ENCODE measurements around the gene CYTH3. TPM values are rescaled to one million over a fixed set of nuclear protein-coding genes. Genes with fewer than 3 reads are reported as not detected.

The CYTH3 gene
- total RNA-seq, 1 donor from 2014 or later: 31.1 TPM

DNA sequence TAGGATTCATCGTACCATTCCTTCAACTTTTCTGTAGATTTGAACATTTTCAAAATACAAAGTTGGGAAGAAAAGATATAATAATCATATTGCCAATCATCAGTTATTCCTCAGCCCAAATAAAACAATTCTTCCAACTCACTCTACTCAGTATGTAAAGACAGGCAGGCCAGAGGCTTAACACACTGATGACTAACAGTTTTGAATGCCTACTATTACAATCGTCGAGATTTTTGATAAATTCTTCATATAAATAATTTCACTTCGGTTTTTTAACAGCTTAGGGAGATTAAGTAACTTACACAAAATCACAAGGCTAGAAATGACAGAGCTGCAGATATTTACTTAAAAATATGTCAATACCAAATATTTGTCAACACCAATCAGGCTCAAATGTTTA, 17.6 kb downstream of the CYTH3 start:
- no peaks in the 10 kb centered on the region for H3K36me3 Mint-ChIP-seq
- TF ChIP-seq, protein P1, sequence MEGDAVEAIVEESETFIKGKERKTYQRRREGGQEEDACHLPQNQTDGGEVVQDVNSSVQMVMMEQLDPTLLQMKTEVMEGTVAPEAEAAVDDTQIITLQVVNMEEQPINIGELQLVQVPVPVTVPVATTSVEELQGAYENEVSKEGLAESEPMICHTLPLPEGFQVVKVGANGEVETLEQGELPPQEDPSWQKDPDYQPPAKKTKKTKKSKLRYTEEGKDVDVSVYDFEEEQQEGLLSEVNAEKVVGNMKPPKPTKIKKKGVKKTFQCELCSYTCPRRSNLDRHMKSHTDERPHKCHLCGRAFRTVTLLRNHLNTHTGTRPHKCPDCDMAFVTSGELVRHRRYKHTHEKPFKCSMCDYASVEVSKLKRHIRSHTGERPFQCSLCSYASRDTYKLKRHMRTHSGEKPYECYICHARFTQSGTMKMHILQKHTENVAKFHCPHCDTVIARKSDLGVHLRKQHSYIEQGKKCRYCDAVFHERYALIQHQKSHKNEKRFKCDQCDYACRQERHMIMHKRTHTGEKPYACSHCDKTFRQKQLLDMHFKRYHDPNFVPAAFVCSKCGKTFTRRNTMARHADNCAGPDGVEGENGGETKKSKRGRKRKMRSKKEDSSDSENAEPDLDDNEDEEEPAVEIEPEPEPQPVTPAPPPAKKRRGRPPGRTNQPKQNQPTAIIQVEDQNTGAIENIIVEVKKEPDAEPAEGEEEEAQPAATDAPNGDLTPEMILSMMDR (conservative IDR thresholded peaks at IDR 0.05): no peak
- H3K4me3 Mint-ChIP-seq: no peak overlapping the region
- no peak for DNase-seq (ENCODE audit: extremely low spot score, unreplicated experiment)
- no peaks in the 10 kb centered on the region for H3K27me3 Mint-ChIP-seq
- no peak overlapping the region for H3K27ac Mint-ChIP-seq
- H3K9me3 Mint-ChIP-seq: no peaks in the 10 kb centered on the region
- H3K4me1 Mint-ChIP-seq (ENCODE audit: unreplicated experiment): peaks cover 56% of the 10 kb centered on the region

DNA sequence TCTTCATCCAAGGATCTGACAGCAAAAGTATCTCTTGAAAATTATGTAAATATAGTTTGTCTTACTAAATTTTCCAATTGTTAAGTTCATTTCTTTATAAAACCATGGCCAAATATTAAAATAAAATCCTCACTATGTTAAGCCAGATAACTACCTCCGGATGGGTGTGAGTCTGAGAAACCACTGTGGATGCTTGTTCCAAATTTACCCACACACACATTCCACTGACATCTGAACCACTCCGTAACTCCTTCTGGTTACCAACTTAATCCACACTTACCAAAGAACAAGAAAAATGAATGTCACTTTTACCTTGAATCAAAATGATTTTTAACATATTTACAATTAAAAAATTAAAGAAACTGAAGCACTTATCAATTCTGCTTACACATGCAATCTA, 19.7 kb downstream of the CYTH3 start:
- H3K9me3 Mint-ChIP-seq: peaks cover 7% of the 10 kb centered on the region
- no peak for DNase-seq (ENCODE audit: extremely low spot score, unreplicated experiment)
- H3K36me3 Mint-ChIP-seq: no peaks in the 10 kb centered on the region
- no peak overlapping the region for H3K4me3 Mint-ChIP-seq
- H3K27me3 Mint-ChIP-seq: no peaks in the 10 kb centered on the region
- H3K4me1 Mint-ChIP-seq (ENCODE audit: unreplicated experiment): peaks cover 60% of the 10 kb centered on the region
- peak overlapping the region; percentile 72 for H3K27ac Mint-ChIP-seq
- TF ChIP-seq, protein P1 (conservative IDR thresholded peaks at IDR 0.05): no peak

DNA sequence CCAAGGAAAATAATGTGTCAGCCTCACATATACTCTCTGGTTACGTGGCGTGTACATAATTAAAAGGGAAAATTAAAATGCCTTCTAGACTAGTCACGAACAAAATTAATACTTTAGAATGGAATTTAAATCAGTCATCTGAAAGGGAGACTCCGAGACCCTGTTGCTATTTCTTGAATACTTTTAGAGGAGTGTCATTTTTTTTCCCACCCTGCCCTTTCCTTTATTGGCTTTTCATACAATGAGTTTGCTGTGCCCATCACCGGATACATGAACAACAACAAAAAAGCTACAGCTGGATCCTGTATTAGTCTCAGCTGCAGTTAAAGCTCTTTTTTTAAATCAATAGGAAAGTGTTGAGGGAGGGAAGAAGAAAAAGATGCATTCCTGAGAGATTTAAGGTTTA, 20.1 kb downstream of the CYTH3 start:
- H3K4me3 Mint-ChIP-seq: peak overlapping the region; percentile 8
- no peaks in the 10 kb centered on the region for H3K27me3 Mint-ChIP-seq
- H3K36me3 Mint-ChIP-seq: no peaks in the 10 kb centered on the region
- H3K9me3 Mint-ChIP-seq: peaks cover 7% of the 10 kb centered on the region
- TF ChIP-seq, protein P1 (conservative IDR thresholded peaks at IDR 0.05): no peak
- peaks cover 56% of the 10 kb centered on the region for H3K4me1 Mint-ChIP-seq (ENCODE audit: unreplicated experiment)
- peak overlapping the region; percentile 72 for H3K27ac Mint-ChIP-seq
- DNase-seq (ENCODE audit: extremely low spot score, unreplicated experiment): no peak

DNA sequence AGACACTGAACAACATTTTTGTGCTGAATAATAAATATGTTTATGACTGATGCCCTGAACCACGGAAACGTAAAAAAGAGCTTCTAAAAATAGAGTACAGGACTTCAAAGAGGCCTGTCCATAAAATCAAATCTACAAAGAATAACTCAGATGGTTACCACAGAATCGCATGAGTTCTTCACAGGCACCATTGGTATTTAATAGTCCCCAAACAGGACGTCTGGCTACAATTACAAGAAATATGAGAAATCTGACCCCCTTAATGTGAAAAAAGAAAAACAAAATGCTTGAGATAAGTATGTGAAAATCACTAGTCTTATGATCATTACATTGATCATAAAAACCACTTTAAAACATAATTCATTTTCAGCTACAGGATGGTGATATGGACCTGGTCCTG, 20.8 kb downstream of the CYTH3 start:
- peak overlapping the region; percentile 72 for H3K27ac Mint-ChIP-seq
- DNase-seq (ENCODE audit: extremely low spot score, unreplicated experiment): no peak
- H3K27me3 Mint-ChIP-seq: no peaks in the 10 kb centered on the region
- H3K4me1 Mint-ChIP-seq (ENCODE audit: unreplicated experiment): peaks cover 54% of the 10 kb centered on the region
- H3K36me3 Mint-ChIP-seq: no peaks in the 10 kb centered on the region
- H3K4me3 Mint-ChIP-seq: peak overlapping the region; percentile 8
- TF ChIP-seq, protein P1 (conservative IDR thresholded peaks at IDR 0.05): no peak
- H3K9me3 Mint-ChIP-seq: peaks cover 7% of the 10 kb centered on the region

DNA sequence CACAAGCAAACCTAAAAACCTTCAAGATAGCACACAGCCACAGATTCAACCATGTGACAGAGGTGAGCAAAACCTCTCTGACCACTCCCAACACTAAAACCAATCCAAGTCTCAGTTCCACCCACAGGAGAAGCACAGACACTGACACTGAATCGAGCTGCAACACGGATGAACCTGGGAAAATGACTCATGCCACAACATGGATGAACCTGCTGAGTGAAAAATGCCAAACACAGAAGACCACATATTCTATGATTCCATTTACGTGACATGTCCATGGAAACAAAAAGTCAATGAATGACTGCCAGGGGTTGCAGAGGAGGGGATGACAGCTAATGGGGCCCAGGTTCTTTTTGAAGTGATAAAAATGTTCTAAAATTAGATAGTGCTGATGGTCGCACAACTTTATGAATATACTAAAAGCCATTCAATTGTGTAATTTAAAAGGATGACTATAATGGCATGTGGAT, 22.0 kb downstream of the CYTH3 start:
- H3K4me1 Mint-ChIP-seq (ENCODE audit: unreplicated experiment): peaks cover 46% of the 10 kb centered on the region
- peaks cover 7% of the 10 kb centered on the region for H3K9me3 Mint-ChIP-seq
- H3K36me3 Mint-ChIP-seq: peaks cover 3% of the 10 kb centered on the region
- no peak overlapping the region for H3K4me3 Mint-ChIP-seq
- peak overlapping the region; percentile 20 for H3K27ac Mint-ChIP-seq
- no peaks in the 10 kb centered on the region for H3K27me3 Mint-ChIP-seq
- TF ChIP-seq, protein P1 (conservative IDR thresholded peaks at IDR 0.05): no peak
- no peak for DNase-seq (ENCODE audit: extremely low spot score, unreplicated experiment)

DNA sequence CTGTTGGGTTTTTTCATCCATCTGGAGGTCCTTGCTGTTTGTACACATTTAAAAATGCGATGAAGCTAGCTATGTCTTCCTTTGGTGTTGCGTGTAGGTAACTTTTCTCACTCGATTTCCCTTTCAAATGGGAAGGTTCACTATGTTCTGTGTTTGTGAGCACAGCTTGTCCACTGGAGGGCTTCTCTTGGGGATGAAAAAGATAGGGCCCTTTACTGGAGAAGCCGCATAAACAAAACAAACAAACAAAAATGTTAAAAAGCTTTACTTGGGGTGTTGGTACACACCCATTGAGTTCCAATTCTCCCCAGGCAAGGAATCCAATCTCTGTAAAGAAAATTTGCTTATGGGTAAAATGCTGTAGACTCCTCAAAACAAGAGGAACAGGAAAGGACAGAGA, 23.4 kb downstream of the CYTH3 start:
- H3K9me3 Mint-ChIP-seq: peaks cover 9% of the 10 kb centered on the region
- H3K36me3 Mint-ChIP-seq: peaks cover 5% of the 10 kb centered on the region
- TF ChIP-seq, protein P1 (conservative IDR thresholded peaks at IDR 0.05): no peak
- DNase-seq (ENCODE audit: extremely low spot score, unreplicated experiment): no peak
- peaks cover 49% of the 10 kb centered on the region for H3K4me1 Mint-ChIP-seq (ENCODE audit: unreplicated experiment)
- H3K4me3 Mint-ChIP-seq: no peak overlapping the region
- H3K27ac Mint-ChIP-seq: peak overlapping the region; percentile 6
- H3K27me3 Mint-ChIP-seq: no peaks in the 10 kb centered on the region
